ENCODE results near the gene CYB5R3.

CYB5R3 gene

DNA sequence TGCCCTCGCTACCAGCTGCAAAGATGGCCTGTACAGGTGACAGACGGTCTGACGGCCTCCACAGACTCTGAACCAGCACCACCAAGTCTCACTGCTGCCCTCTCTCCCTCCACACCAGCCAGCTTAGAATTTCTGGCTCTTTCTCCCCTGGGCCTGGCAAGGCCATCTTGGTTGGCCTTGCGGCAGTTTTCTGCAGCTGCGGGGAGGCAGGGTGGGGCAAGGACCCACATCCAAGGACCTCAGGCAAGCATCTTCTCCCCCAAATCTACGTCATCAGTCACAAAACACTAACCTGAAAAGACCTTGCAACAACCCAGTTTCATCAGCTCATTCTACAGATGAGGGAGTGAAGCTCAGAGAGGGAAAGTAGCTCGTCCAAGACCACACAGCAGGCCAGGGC lies 22.8 kb downstream of the CYB5R3 start:
- ChIA-PET POLR2A (ENCODE audit: low non-redundant PET) (no interaction called here), CTCF (no interaction called here)
- TF ChIP-seq, protein P1, sequence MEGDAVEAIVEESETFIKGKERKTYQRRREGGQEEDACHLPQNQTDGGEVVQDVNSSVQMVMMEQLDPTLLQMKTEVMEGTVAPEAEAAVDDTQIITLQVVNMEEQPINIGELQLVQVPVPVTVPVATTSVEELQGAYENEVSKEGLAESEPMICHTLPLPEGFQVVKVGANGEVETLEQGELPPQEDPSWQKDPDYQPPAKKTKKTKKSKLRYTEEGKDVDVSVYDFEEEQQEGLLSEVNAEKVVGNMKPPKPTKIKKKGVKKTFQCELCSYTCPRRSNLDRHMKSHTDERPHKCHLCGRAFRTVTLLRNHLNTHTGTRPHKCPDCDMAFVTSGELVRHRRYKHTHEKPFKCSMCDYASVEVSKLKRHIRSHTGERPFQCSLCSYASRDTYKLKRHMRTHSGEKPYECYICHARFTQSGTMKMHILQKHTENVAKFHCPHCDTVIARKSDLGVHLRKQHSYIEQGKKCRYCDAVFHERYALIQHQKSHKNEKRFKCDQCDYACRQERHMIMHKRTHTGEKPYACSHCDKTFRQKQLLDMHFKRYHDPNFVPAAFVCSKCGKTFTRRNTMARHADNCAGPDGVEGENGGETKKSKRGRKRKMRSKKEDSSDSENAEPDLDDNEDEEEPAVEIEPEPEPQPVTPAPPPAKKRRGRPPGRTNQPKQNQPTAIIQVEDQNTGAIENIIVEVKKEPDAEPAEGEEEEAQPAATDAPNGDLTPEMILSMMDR (conservative IDR thresholded peaks at IDR 0.05; ENCODE audit: low read depth) = no peak
- peak overlapping the region; percentile 100 for H3K27ac ChIP-seq
- no peak for DNase-seq (ENCODE audit: low spot score)

DNA sequence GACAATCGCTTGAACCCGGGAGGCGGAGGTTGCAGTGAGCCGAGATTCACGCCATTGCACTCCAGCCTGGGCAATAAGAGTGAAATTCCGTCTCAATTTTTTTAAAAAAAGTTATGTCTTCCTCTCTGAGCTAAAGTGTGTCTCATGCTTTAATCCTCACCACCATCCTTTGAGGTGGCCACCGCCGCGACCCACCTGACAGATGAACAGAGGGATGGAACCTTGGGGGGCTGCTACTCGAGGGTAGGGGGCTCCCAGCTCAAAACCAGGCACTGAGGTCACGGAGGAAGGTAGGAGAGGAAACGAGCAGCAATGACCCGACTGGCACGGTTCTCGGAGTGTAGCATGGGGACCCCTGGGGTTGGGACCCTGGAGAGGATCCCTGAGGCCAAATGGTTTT lies 23.8 kb downstream of the CYB5R3 start:
- POLR2A ChIA-PET (ENCODE audit: low non-redundant PET) = no interaction called here
- peak overlapping the region; percentile 100 for H3K27ac ChIP-seq
- TF ChIP-seq, protein P1 (conservative IDR thresholded peaks at IDR 0.05; ENCODE audit: low read depth) = no peak
- DNase-seq (ENCODE audit: low spot score) = no peak
- CTCF ChIA-PET = no interaction called here

DNA sequence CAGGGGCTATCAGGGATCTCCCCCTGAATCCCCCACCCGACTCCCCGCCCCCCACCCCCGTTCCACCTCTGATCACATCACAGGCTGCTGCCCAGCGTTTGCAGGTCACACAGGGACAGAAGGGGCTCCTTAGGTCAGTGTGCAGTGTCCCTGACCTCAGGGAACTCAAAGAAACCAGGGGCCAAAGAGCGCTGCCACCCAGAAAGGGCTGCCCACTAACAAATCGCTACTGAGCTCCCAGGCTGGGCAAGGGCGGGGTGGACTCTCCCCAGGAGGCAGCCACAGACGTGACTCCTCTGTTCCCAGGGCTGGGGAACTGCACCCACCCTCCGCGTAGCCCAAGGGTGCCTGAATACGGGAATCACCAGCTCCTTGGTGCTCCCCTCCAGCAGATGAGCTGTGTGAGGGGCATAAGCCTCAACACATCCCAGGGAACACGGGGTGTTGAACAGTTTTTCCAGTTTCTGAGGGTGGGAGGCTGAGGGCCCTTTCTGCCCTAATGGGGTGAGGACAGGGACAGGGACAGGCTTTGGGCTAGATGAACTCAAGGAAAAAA lies 24.6 kb downstream of the CYB5R3 start:
- TF ChIP-seq, protein P1 (conservative IDR thresholded peaks at IDR 0.05; ENCODE audit: low read depth) = no peak
- ChIA-PET POLR2A (ENCODE audit: low non-redundant PET) (no interaction called here), CTCF (no interaction called here)
- DNase-seq (ENCODE audit: low spot score) = no peak
- peak overlapping the region; percentile 100 for H3K27ac ChIP-seq

DNA sequence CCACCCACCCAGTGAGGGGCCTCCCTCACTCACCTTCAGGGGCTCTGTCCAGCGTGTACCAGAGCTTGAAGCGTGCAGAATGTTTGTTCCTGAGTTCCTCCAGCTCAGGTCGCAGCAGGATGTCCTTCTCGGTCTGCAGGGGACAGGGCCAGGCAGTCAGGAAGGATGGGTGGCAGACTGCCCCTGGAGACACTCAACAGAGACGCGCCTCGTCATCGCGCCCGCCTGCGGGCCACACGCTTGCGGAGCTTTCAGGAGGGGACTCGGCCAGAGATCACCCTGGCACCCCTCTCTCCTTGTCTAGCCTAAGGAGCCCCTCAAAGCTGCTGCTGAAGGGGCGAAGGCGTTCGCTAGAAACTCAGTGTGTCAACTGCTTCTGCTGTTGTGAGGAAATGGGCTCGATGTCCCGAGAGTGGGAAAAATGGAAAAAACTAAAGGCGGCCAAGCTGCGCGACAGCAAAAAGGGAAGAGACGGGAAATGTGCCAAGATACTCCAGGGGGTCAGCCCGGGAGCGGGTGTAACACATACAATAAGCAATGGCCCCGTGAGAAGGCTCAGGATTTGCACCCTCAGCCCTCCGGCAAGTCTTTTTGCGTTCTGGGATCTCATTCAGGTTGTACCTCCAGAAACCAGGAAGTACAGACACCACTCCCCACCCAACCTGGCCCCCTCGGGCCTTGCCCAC lies 25.3 kb downstream of the CYB5R3 start:
- H3K27ac ChIP-seq = peak overlapping the region; percentile 100
- TF ChIP-seq, protein P1 (conservative IDR thresholded peaks at IDR 0.05; ENCODE audit: low read depth) = no peak
- CTCF ChIA-PET = no interaction called here
- DNase-seq (ENCODE audit: low spot score) = no peak
- POLR2A ChIA-PET (ENCODE audit: low non-redundant PET) = no interaction called here

DNA sequence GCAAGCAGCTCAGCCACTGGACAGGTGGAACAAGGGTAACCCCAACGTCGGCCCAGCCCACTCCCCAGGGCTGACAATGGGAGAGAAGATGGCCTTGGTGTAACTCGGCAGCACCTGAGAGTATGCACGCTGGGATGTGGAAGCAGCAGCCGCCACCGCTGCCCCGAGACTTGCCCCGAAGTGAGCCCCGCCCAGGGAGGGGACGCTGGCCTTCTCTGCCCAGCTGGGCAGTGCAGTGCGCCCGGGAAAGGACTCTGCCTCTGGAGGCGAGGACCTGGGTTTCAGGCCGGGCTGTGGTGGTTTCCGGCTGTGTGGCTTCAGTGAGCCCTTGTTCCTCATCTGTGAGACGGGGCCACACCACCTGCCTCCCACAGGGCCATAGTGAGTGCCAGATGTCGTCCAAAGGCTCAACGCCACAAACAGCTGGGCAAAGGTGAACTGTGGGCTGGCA lies 25.9 kb downstream of the CYB5R3 start:
- peak overlapping the region; percentile 100 for H3K27ac ChIP-seq
- TF ChIP-seq, protein P1 (conservative IDR thresholded peaks at IDR 0.05; ENCODE audit: low read depth) = no peak
- ChIA-PET CTCF (no interaction called here), POLR2A (ENCODE audit: low non-redundant PET) (no interaction called here)
- no peak for DNase-seq (ENCODE audit: low spot score)

DNA sequence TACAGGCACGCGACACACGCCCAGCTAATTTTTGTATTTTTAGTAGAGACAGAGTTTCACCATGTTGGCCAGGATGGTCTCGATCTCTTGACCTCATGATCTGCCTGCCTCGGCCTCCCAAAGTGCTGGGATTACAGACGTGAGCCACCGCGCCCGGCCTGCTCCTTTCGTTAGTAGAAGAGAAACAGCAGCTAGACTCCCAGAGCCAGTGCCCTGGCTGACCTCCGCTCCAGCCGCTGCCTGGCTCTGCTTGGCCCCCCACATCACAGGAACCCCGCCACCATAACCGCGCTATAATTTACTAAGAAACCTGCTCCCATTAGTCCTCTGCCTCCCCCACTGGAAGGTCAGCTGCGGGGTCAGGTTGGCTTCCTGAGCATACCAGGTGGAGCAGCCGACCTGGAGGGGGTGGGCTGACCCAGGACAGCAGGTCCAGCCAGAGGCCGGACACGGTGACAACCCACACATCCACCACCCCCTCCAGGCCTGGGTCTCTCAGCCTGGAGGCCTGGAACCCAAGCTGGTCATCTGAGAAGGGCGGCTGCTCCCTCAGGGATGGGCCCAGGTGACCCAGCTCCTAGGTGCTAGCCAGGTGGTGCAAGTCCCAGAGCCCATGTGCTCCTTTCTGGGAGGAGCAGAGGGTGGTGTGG lies 27.0 kb downstream of the CYB5R3 start:
- DNase-seq (ENCODE audit: low spot score) = no peak
- H3K27ac ChIP-seq = peak overlapping the region; percentile 100
- TF ChIP-seq, protein P1 (conservative IDR thresholded peaks at IDR 0.05; ENCODE audit: low read depth) = no peak
- CTCF ChIA-PET = interaction anchor here (0.6 to 2.0 kb wide), 6 partner anchors 9 to 715 kb away, joined by 3 to 6 read pairs (median 3); no protein-coding TSS in a partner anchor
- POLR2A ChIA-PET (ENCODE audit: low non-redundant PET) = no interaction called here

Data from RWPE1 (cell line).